ENCODE data around the gene HPCA.

The HPCA gene

GRCh38 chr1:32878183-32878582, 8.1 kb upstream of the HPCA start:
- DNase-seq (ENCODE audit: low spot score): no peak

DNA sequence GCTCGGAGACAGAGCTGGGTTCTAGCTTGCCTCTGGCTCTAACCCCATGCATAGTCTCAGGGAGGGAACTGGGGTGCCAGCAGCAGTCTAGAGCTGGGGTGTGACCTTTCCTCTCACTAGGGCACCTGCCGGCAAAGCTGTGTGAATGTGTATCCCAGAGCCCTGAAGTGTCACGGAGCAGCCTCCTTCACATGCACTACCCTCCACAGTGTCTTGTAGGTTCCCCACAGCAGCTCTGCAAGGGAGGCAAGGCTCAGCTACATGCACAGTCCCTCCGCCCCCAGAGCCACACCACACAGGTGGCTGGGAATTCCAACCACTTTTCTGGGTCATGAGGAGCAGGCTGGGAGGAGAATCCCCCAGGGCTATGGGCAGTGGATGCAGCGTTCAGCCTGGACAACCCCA, 7.7 kb upstream of the HPCA start:
- DNase-seq (ENCODE audit: low spot score): no peak
- TF ChIP-seq, protein P1, sequence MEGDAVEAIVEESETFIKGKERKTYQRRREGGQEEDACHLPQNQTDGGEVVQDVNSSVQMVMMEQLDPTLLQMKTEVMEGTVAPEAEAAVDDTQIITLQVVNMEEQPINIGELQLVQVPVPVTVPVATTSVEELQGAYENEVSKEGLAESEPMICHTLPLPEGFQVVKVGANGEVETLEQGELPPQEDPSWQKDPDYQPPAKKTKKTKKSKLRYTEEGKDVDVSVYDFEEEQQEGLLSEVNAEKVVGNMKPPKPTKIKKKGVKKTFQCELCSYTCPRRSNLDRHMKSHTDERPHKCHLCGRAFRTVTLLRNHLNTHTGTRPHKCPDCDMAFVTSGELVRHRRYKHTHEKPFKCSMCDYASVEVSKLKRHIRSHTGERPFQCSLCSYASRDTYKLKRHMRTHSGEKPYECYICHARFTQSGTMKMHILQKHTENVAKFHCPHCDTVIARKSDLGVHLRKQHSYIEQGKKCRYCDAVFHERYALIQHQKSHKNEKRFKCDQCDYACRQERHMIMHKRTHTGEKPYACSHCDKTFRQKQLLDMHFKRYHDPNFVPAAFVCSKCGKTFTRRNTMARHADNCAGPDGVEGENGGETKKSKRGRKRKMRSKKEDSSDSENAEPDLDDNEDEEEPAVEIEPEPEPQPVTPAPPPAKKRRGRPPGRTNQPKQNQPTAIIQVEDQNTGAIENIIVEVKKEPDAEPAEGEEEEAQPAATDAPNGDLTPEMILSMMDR (IDR thresholded peaks at IDR 0.05; ENCODE audit: extremely low read depth, missing control alignments): no peak

More at GRCh38 chr1:32878183-32878582, 8.1 kb upstream of the HPCA start:
- TF ChIP-seq, protein P1 (IDR thresholded peaks at IDR 0.05; ENCODE audit: extremely low read depth, missing control alignments): no peak

GRCh38 chr1:32881291-32881690, 5.0 kb upstream of the HPCA start:
- TF ChIP-seq, protein P1 (IDR thresholded peaks at IDR 0.05; ENCODE audit: extremely low read depth, missing control alignments): no peak
- DNase-seq (ENCODE audit: low spot score): no peak

DNA sequence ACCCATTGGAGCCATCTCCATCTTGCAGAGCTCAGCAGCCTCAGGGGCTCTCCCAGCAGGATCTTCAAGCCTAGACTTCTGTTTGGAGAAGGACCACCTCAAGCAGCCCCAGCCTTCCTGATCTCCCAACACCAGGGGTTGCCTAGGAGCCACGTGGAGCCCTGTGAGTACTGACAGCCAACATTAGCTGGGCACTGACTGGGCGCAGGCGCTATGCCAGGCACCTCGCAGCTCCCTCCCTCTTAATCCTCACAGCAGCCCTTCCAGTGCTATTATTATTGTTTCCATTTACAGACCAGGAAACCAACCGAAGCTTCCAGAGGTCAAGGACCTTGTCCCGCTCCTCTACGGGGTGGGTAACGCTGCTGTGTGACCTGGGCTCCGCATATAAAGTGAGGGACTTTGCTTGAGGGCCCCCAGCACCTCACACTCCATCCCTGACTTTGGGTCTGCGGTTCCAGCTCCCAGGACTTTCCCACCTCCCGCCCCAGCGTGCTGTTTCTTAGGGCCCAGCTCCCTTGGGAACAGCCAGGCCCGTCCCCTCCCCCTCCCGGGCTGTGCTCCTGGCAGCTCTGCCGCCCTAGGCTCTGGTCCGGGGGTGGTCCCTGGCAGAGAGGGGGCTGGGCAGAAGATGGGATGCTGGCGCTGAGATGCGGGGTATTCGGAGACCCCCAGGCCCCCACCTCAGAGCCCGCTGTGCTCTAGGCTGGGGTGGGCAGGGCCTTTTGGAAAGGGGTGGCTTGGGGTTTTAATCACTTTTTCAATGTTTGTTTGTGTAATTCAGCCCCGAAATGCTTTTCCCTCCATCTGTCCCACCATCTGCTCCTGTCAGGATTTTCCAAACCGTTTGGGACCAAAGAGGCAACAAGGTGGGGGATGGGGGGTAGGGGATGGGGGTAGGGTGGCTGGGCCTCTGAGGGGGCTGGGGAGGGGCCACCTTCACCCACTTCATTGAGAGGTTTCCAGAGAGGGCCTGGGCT, 4.1 kb upstream of the HPCA start:
- DNase-seq (ENCODE audit: low spot score): no peak
- TF ChIP-seq, protein P1 (IDR thresholded peaks at IDR 0.05; ENCODE audit: extremely low read depth, missing control alignments): no peak

DNA sequence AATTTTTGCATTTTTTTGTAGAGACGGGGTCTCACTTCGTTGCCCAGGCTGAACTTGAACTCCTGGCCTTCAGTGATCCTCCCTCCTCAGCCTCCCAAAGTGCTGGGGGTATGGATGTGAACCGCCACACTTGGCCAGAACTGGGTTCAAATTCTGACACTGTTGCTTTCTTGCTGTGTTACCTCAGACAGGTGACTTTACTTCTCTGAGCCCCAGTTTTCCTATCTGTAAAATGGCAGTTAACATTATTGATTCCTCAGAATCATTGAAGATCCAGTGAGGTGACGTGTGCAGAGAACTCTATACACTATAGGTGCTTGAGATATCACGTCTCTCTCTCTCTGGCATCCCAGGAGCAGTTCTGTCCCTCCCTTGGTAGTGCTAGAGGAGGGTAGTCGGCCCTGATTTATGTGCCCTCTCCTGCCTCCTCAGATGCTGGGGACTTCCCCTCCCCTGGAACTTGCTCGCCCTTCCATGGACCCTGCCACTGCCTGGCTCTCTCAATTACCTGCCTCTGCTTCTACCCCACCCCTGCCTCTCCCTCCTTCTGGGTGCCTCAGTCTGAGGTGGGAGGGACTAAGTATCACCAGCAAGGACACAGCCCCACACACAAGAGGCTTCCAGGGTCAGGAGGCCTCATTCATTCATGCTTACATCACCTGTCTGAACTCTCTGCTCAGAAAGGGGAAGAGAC, 2.8 kb upstream of the HPCA start:
- TF ChIP-seq, protein P1 (IDR thresholded peaks at IDR 0.05; ENCODE audit: extremely low read depth, missing control alignments): no peak
- DNase-seq (ENCODE audit: low spot score): no peak

DNA sequence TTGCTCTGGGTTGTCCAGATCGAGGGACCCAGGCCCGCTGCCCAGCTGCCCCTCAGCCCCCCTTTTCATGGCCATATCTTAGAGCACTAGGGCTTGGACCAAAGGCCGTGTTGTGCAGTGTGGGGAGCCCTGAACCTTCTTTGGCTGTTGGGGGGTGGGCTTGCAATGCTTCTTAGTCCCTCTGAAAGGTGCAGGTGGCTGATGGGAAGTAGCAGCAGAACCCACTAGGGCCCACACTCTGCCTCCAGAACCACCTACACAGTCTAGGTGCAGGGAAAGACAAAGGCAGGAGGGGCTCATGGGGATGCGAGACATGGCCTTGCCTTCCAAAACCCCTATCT, 2.3 kb upstream of the HPCA start:
- TF ChIP-seq, protein P1 (IDR thresholded peaks at IDR 0.05; ENCODE audit: extremely low read depth, missing control alignments): no peak
- DNase-seq (ENCODE audit: low spot score): no peak

DNA sequence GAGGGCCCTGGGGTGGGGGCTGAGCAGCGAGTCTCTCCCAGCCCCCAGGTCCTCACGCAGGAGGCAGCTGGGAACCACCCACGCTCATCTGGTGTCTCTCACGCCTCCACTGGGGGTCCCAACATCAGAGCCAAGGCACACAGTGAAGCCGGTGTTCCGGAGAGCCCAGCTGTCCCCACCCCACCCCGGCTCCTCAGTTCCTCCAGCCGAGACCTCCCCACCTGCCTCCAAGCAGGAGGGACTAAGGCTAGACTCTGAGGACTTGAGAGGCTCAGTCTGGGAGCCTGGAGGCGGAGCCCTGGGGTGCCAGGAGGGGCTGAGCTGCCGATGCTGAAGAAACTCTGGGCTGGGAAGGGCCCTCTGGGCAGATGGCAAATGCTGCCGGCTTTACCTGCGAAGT, 1.6 kb upstream of the HPCA start:
- TF ChIP-seq, protein P1 (IDR thresholded peaks at IDR 0.05; ENCODE audit: extremely low read depth, missing control alignments): no peak
- DNase-seq (ENCODE audit: low spot score): no peak

Data from GM20000 (cell line).